Sigmoid colon (tissue), 4 donors: ENCODE results near the gene CSKMT.

ENCODE experiments used
- EP300 ChIP-seq, 4 donors: sonication (generic); formaldehyde crosslinking; IDR thresholded peaks; one replicate each; pipeline ENCODE4 v1.6.1; 2017; ENCODE audit warnings: antibody characterized with exemption in 4 of 4
- POLR2A ChIP-seq, 2 donors: fragments of 450-650 bp; IDR thresholded peaks; one replicate each; pipeline ENCODE4 v1.6.1; 2016; ENCODE audit warnings: antibody characterized with exemption in 2 of 2, mild to moderate bottlenecking in 2 of 2, moderate library complexity in 2 of 2
- TF ChIP-seq, protein P1 (sequence below), 4 experiments: fragments of 450-650 bp in 3 of 4; fragments of 200-600 bp in 1 of 4; IDR thresholded peaks; one replicate each; pipeline ENCODE4 v1.5.1; 2016 to 2019; ENCODE audit warnings: antibody characterized with exemption in 4 of 4, mild to moderate bottlenecking in 3 of 4, moderate library complexity in 2 of 4

GRCh38 chr11:62676698-62677097 lies 11.6 kb downstream of the CSKMT start:
- TF ChIP-seq, protein P1, sequence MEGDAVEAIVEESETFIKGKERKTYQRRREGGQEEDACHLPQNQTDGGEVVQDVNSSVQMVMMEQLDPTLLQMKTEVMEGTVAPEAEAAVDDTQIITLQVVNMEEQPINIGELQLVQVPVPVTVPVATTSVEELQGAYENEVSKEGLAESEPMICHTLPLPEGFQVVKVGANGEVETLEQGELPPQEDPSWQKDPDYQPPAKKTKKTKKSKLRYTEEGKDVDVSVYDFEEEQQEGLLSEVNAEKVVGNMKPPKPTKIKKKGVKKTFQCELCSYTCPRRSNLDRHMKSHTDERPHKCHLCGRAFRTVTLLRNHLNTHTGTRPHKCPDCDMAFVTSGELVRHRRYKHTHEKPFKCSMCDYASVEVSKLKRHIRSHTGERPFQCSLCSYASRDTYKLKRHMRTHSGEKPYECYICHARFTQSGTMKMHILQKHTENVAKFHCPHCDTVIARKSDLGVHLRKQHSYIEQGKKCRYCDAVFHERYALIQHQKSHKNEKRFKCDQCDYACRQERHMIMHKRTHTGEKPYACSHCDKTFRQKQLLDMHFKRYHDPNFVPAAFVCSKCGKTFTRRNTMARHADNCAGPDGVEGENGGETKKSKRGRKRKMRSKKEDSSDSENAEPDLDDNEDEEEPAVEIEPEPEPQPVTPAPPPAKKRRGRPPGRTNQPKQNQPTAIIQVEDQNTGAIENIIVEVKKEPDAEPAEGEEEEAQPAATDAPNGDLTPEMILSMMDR (IDR thresholded peaks at IDR 0.05): no peak
- no peak for TF ChIP-seq EP300 (IDR thresholded peaks at IDR 0.05)
- no peak for TF ChIP-seq POLR2A (IDR thresholded peaks at IDR 0.05)
